GM19043 (cell line): ENCODE measurements around the gene PITPNM3.

Experiments
- ATAC-seq: cut with Tn5 transposase; IDR thresholded peaks from one replicate; pipeline ENCODE4 v1.9.1; 2021; ENCODE audit warnings: low read depth; ENCODE audit not compliant: unreplicated experiment

The PITPNM3 gene

GRCh38 chr17:6468051-6468790 is 88.1 kb downstream of the PITPNM3 start:
- no peak for ATAC-seq

- ATAC-seq = no peak
These were observed 88.8 kb downstream of the PITPNM3 start for GRCh38 chr17:6467567-6467966.

- no peak for ATAC-seq
These were observed 91.0 kb downstream of the PITPNM3 start for GRCh38 chr17:6465206-6466003.

- ATAC-seq = no peak
These were observed 91.8 kb downstream of the PITPNM3 start for GRCh38 chr17:6464446-6465041.

GRCh38 chr17:6463616-6464445 is 92.5 kb downstream of the PITPNM3 start:
- ATAC-seq = no peak

- ATAC-seq = no peak
These were observed 93.7 kb downstream of the PITPNM3 start for GRCh38 chr17:6462692-6463091.

- no peak for ATAC-seq
These were observed 94.4 kb downstream of the PITPNM3 start for GRCh38 chr17:6461792-6462524.

- no peak for ATAC-seq
These were observed 95.1 kb downstream of the PITPNM3 start for GRCh38 chr17:6461246-6461645.

GRCh38 chr17:6460531-6461161 is 95.7 kb downstream of the PITPNM3 start:
- ATAC-seq = no peak

- no peak for ATAC-seq
These were observed 97.8 kb downstream of the PITPNM3 start for GRCh38 chr17:6458460-6458950.

GRCh38 chr17:6457688-6458459 is 98.5 kb downstream of the PITPNM3 start:
- ATAC-seq = no peak

GRCh38 chr17:6456914-6457687 is 99.3 kb downstream of the PITPNM3 start:
- no peak for ATAC-seq

- no peak for ATAC-seq
These were observed 100.0 kb downstream of the PITPNM3 start for GRCh38 chr17:6456321-6456720.

- no peak for ATAC-seq
These were observed 101.0 kb downstream of the PITPNM3 start for GRCh38 chr17:6455321-6455705.

- no peak for ATAC-seq
These were observed 101.6 kb downstream of the PITPNM3 start for GRCh38 chr17:6454495-6455320.

GRCh38 chr17:6453279-6454024 is 102.9 kb downstream of the PITPNM3 start:
- ATAC-seq = no peak
